WERI-Rb-1 (cell line): Measurements from ENCODE around the gene APOBEC2.

Source experiments
- DNase-seq: peaks from one replicate; pipeline ENCODE4 v3.0.0-alpha.2; 2020
- H3K27ac ChIP-seq: fragments of 250-450 bp; sonication (Bioruptor Pico); 2 replicates; pipeline ENCODE4 v1.5.1; 2020; ENCODE audit warnings: mild to moderate bottlenecking, moderate library complexity
- H3K27me3 ChIP-seq: fragments of 250-450 bp; sonication (Bioruptor Pico); 2 replicates; pipeline ENCODE4 v1.5.1; 2021; ENCODE audit warnings: mild to moderate bottlenecking, low read depth, moderate library complexity; ENCODE audit not compliant: insufficient read depth, severe bottlenecking
- H3K36me3 ChIP-seq: fragments of 250-450 bp; sonication (Bioruptor Pico); 2 replicates; pipeline ENCODE4 v1.5.1; 2020; ENCODE audit warnings: mild to moderate bottlenecking, moderate library complexity
- H3K4me3 ChIP-seq: 2 replicates; pipeline ENCODE4 v1.5.1; 2011; ENCODE audit warnings: low read depth, mild to moderate bottlenecking, control low read depth, low read length
- H3K9me3 ChIP-seq: fragments of 250-450 bp; sonication (Bioruptor Pico); 2 replicates; pipeline ENCODE4 v1.5.1; 2021; ENCODE audit warnings: mild to moderate bottlenecking, moderate library complexity; ENCODE audit not compliant: severe bottlenecking
- CTCF ChIP-seq: IDR thresholded peaks from 2 replicates; pipeline ENCODE4 v1.5.1; 2011; ENCODE audit warnings: low read depth, mild to moderate bottlenecking, control low read depth, inconsistent platforms, low read length

The APOBEC2 gene

GRCh38 chr6:41032830-41033229, 20.2 kb upstream of the APOBEC2 start:
- Histone ChIP-seq H3K27me3 (no peaks in the 10 kb centered on the region), H3K36me3 (no peaks in the 10 kb centered on the region), H3K9me3 (no peaks in the 10 kb centered on the region), H3K27ac (no peak overlapping the region), H3K4me3 (no peak overlapping the region)
- TF ChIP-seq CTCF: no peak
- DNase-seq: no peak

GRCh38 chr6:41033776-41034175, 19.2 kb upstream of the APOBEC2 start:
- Histone ChIP-seq H3K9me3 (no peaks in the 10 kb centered on the region), H3K36me3 (no peaks in the 10 kb centered on the region), H3K27me3 (no peaks in the 10 kb centered on the region), H3K4me3 (no peak overlapping the region), H3K27ac (no peak overlapping the region)
- DNase-seq: no peak
- TF ChIP-seq CTCF: no peak

- Histone ChIP-seq H3K27me3 (no peaks in the 10 kb centered on the region), H3K36me3 (no peaks in the 10 kb centered on the region), H3K4me3 (no peak overlapping the region), H3K9me3 (no peaks in the 10 kb centered on the region), H3K27ac (no peak overlapping the region)
- TF ChIP-seq CTCF: no peak
- DNase-seq: no peak
Observed at GRCh38 chr6:41036186-41036585, 16.8 kb upstream of the APOBEC2 start.

GRCh38 chr6:41036601-41037000, 16.4 kb upstream of the APOBEC2 start:
- Histone ChIP-seq H3K27me3 (no peaks in the 10 kb centered on the region), H3K4me3 (no peak overlapping the region), H3K36me3 (no peaks in the 10 kb centered on the region), H3K27ac (no peak overlapping the region), H3K9me3 (no peaks in the 10 kb centered on the region)
- DNase-seq: no peak
- TF ChIP-seq CTCF: no peak

GRCh38 chr6:41037107-41037900, 15.7 kb upstream of the APOBEC2 start:
- TF ChIP-seq CTCF: no peak
- DNase-seq: no peak
- Histone ChIP-seq H3K27ac (no peak overlapping the region), H3K9me3 (no peaks in the 10 kb centered on the region), H3K27me3 (no peaks in the 10 kb centered on the region), H3K4me3 (no peak overlapping the region), H3K36me3 (no peaks in the 10 kb centered on the region)

GRCh38 chr6:41038205-41038604, 14.8 kb upstream of the APOBEC2 start:
- no peaks in the 10 kb centered on the region for H3K27me3 ChIP-seq
- no peak overlapping the region for H3K27ac ChIP-seq
- DNase-seq: no peak
- no peaks in the 10 kb centered on the region for H3K36me3 ChIP-seq
- no peak overlapping the region for H3K4me3 ChIP-seq
- no peak for TF ChIP-seq CTCF
- H3K9me3 ChIP-seq: no peaks in the 10 kb centered on the region
